ENCODE measurements around the gene IRS2.

GRCh38 chr13:109720758-109721184 lies 65.6 kb downstream of the IRS2 start:
- no peak for TF ChIP-seq CTCF (IDR thresholded peaks at IDR 0.05; ENCODE audit: insufficient read depth, low read depth, low read length)
- no peak for TF ChIP-seq EZH2 (IDR thresholded peaks at IDR 0.05; ENCODE audit: insufficient read depth, low read length)

Measured in astrocyte (in vitro differentiated cells and primary cell).